Measurements from ENCODE around the gene BBS2. TPM values are rescaled to one million over a fixed set of nuclear protein-coding genes. Genes with fewer than 3 reads are reported as not detected.
A peak's percentile ranks its signal among the peaks of the same experiment; 100 is the strongest.

Gene BBS2
- 10 to 100 TPM; 36.8 to 40.3 (median 38.2) TPM for total RNA-seq
- 76.9 TPM for total RNA-seq (2013)

- no peaks in the 10 kb centered on the region for H3K9me3 Mint-ChIP-seq
Observed at GRCh38 chr16:56519459-56520250, at the start of gene BBS2. Gene BBS2, minus strand, starts transcription at chr16:56520024. Its CDS starts 162 bp downstream, at chr16:56519862.

GRCh38 chr16:56564793-56565477 is 45.1 kb upstream of the BBS2 start, which contains the start of gene MT4:
Gene MT4, plus strand, starts transcription at chr16:56565073. Its CDS starts 56 bp downstream, at chr16:56565129.
- ATAC-seq (no peak), DNase-seq (no peak)
- 89% methylated on average over 12 of the region's 12 CpGs for WGBS (ENCODE audit: insufficient coverage)
- H3K4me1 ChIP-seq (ENCODE audit: control insufficient read depth, insufficient read depth, low read length): no peaks in the 10 kb centered on the region
- H3K36me3 ChIP-seq (ENCODE audit: control insufficient read depth, insufficient read depth, low read length): no peaks in the 10 kb centered on the region
- no peak for TF ChIP-seq CTCF (IDR thresholded peaks at IDR 0.05)
- Mint-ChIP-seq H3K9me3 (no peaks in the 10 kb centered on the region), H3K36me3 (no peaks in the 10 kb centered on the region), H3K4me1 (peaks cover 0 to 3% of the 10 kb centered on the region in 2 donors), H3K4me3 (no peak within 1 kb of the TSS), H3K27ac (no peak within 1 kb of the TSS), H3K27me3 (ENCODE audit: low read depth in 2 of 2) (peaks cover 14 to 18% of the 10 kb centered on the region in 2 donors)
- intact Hi-C loops (cut with micrococcal nuclease): no loop called here
- H3K27me3 ChIP-seq (ENCODE audit: control insufficient read depth, insufficient read depth, low read length): no peaks in the 10 kb centered on the region
- no peak within 1 kb of the TSS for H3K27ac ChIP-seq (ENCODE audit: low read length)
- H3K4me3 ChIP-seq (ENCODE audit: low read length): no peak within 1 kb of the TSS
- no peaks in the 10 kb centered on the region for H3K9me3 ChIP-seq (ENCODE audit: control insufficient read depth, insufficient read depth, low read length)

More at GRCh38 chr16:56519459-56520250, at the start of gene BBS2:
- Histone ChIP-seq H3K36me3 (ENCODE audit: control insufficient read depth, insufficient read depth, low read length) (no peaks in the 10 kb centered on the region), H3K9me3 (ENCODE audit: control insufficient read depth, insufficient read depth, low read length) (no peaks in the 10 kb centered on the region), H3K27ac (ENCODE audit: low read length) (peak within 1 kb of the TSS; percentile 61), H3K27me3 (ENCODE audit: control insufficient read depth, insufficient read depth, low read length) (no peaks in the 10 kb centered on the region), H3K4me3 (ENCODE audit: low read length) (peak within 1 kb of the TSS; percentile 92), H3K4me1 (ENCODE audit: control insufficient read depth, insufficient read depth, low read length) (peaks cover 15% of the 10 kb centered on the region)
- intact Hi-C loops (cut with micrococcal nuclease): no loop called here
- H3K4me3 Mint-ChIP-seq: peak within 1 kb of the TSS; percentile 83
- under 1% methylated on average over 65 of the region's 65 CpGs for WGBS (ENCODE audit: insufficient coverage)
- H3K27me3 Mint-ChIP-seq (ENCODE audit: low read depth in 2 of 2): no peaks in the 10 kb centered on the region
- no peaks in the 10 kb centered on the region for H3K36me3 Mint-ChIP-seq
- ATAC-seq (peak; percentile 78 to 88 (median 80)), DNase-seq (peak; percentile 85 to 96)
- TF ChIP-seq CTCF (IDR thresholded peaks at IDR 0.05): no peak
- peaks cover 14 to 19% of the 10 kb centered on the region in 2 donors for H3K4me1 Mint-ChIP-seq
- peak within 1 kb of the TSS; percentile 66 to 79 for H3K27ac Mint-ChIP-seq

- no peak overlapping the region for H3K4me3 Mint-ChIP-seq
- H3K4me1 ChIP-seq (ENCODE audit: control insufficient read depth, insufficient read depth, low read length): no peaks in the 10 kb centered on the region
- intact Hi-C loops (cut with micrococcal nuclease): no loop called here
- WGBS (ENCODE audit: insufficient coverage): 100% methylated on average over 1 of the region's 1 CpG
- no peaks in the 10 kb centered on the region for H3K9me3 Mint-ChIP-seq
- ATAC-seq (no peak), DNase-seq (no peak)
- H3K27ac ChIP-seq (ENCODE audit: low read length): no peak overlapping the region
- H3K27me3 ChIP-seq (ENCODE audit: control insufficient read depth, insufficient read depth, low read length): no peaks in the 10 kb centered on the region
- no peaks in the 10 kb centered on the region for H3K36me3 ChIP-seq (ENCODE audit: control insufficient read depth, insufficient read depth, low read length)
- no peaks in the 10 kb centered on the region for H3K36me3 Mint-ChIP-seq
- H3K4me3 ChIP-seq (ENCODE audit: low read length): no peak overlapping the region
- peaks cover 0 to 3% of the 10 kb centered on the region in 2 donors for H3K4me1 Mint-ChIP-seq
- H3K9me3 ChIP-seq (ENCODE audit: control insufficient read depth, insufficient read depth, low read length): no peaks in the 10 kb centered on the region
- TF ChIP-seq CTCF (IDR thresholded peaks at IDR 0.05): no peak
- peaks cover 20 to 26% of the 10 kb centered on the region in 2 donors for H3K27me3 Mint-ChIP-seq (ENCODE audit: low read depth in 2 of 2)
- H3K27ac Mint-ChIP-seq: no peak overlapping the region
Observed at GRCh38 chr16:56561126-56561525, 41.3 kb upstream of the BBS2 start.

Measured in natural killer cell (primary cell).